Liver (tissue), 3 donors: ENCODE measurements around the gene SAMD14.

Experiments used
- JUND ChIP-seq, 2 donors: IDR thresholded peaks; 2 replicates each; pipeline ENCODE4 v1.6.1; 2016; ENCODE audit warnings: antibody characterized with exemption in 2 of 2
- RXRA ChIP-seq, 2 donors: IDR thresholded peaks; 2 replicates each; pipeline ENCODE4 v1.6.1; 2017 to 2018; ENCODE audit warnings: antibody characterized with exemption in 2 of 2, mild to moderate bottlenecking in 1 of 2
- TAF1 ChIP-seq: conservative IDR thresholded peaks from 2 replicates; pipeline ENCODE4 v1.6.1; 2016; ENCODE audit warnings: antibody characterized with exemption, mild to moderate bottlenecking
- YY1 ChIP-seq: IDR thresholded peaks from 2 replicates; pipeline ENCODE4 v1.6.1; 2016; ENCODE audit warnings: antibody characterized with exemption, mild to moderate bottlenecking
- TF ChIP-seq, protein P1 (sequence below): IDR thresholded peaks from 2 replicates; pipeline ENCODE4 v1.6.1; 2016; ENCODE audit warnings: antibody characterized with exemption, mild to moderate bottlenecking
- TF ChIP-seq, protein P2 (sequence below): fragments of 150-350 bp; IDR thresholded peaks from 2 replicates; pipeline ENCODE4 v1.5.1; 2017; ENCODE audit warnings: improper control_type of control experiment, low read depth, low read length; ENCODE audit not compliant: missing input control
- donor health status: healthy.
- donor health status: healthy.

DNA sequence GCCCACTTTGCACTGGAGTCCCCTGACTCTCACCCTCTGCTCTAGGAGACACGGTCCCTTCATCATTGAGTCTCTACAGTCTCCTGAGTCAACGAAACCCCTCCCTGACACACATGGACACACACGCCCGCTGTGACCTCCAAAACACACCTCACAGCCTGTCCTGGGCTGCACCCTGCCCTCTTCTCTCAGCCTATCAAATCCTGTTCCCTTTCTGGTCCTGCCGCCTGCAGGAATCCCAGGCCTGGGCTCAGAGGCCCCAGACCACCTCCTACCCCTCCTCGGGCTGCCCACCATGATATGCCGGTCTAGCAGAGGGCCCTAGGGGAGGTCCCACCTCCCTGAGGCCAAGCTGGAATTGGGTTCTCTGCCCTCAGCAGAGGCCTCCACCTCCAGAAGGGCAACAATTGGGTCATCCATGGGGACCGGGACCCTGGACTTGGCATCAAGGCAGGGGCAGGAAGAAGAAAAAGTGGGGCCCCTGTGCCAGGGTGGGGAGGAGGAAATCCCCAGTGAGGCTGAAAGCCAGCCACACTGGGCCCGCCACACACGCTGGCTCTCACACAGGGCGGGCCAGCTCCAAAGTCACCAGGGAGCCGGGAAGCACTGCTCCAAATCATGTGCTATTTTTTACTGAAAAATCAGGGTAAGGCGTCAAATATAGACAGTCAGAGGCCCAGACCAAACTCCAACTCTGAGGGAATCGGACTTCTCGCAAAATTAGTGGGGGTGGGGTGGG lies 17.1 kb upstream of the SAMD14 start:
- TF ChIP-seq TAF1 = no peak
- TF ChIP-seq, protein P1, sequence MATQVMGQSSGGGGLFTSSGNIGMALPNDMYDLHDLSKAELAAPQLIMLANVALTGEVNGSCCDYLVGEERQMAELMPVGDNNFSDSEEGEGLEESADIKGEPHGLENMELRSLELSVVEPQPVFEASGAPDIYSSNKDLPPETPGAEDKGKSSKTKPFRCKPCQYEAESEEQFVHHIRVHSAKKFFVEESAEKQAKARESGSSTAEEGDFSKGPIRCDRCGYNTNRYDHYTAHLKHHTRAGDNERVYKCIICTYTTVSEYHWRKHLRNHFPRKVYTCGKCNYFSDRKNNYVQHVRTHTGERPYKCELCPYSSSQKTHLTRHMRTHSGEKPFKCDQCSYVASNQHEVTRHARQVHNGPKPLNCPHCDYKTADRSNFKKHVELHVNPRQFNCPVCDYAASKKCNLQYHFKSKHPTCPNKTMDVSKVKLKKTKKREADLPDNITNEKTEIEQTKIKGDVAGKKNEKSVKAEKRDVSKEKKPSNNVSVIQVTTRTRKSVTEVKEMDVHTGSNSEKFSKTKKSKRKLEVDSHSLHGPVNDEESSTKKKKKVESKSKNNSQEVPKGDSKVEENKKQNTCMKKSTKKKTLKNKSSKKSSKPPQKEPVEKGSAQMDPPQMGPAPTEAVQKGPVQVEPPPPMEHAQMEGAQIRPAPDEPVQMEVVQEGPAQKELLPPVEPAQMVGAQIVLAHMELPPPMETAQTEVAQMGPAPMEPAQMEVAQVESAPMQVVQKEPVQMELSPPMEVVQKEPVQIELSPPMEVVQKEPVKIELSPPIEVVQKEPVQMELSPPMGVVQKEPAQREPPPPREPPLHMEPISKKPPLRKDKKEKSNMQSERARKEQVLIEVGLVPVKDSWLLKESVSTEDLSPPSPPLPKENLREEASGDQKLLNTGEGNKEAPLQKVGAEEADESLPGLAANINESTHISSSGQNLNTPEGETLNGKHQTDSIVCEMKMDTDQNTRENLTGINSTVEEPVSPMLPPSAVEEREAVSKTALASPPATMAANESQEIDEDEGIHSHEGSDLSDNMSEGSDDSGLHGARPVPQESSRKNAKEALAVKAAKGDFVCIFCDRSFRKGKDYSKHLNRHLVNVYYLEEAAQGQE = no peak
- no peak for TF ChIP-seq JUND (IDR thresholded peaks at IDR 0.05)
- TF ChIP-seq, protein P2, sequence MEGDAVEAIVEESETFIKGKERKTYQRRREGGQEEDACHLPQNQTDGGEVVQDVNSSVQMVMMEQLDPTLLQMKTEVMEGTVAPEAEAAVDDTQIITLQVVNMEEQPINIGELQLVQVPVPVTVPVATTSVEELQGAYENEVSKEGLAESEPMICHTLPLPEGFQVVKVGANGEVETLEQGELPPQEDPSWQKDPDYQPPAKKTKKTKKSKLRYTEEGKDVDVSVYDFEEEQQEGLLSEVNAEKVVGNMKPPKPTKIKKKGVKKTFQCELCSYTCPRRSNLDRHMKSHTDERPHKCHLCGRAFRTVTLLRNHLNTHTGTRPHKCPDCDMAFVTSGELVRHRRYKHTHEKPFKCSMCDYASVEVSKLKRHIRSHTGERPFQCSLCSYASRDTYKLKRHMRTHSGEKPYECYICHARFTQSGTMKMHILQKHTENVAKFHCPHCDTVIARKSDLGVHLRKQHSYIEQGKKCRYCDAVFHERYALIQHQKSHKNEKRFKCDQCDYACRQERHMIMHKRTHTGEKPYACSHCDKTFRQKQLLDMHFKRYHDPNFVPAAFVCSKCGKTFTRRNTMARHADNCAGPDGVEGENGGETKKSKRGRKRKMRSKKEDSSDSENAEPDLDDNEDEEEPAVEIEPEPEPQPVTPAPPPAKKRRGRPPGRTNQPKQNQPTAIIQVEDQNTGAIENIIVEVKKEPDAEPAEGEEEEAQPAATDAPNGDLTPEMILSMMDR = peak; percentile 4
- TF ChIP-seq YY1 = no peak
- peak; percentile 40 to 88 for TF ChIP-seq RXRA (IDR thresholded peaks at IDR 0.05)
